PC-9 (cell line): ENCODE measurements around the gene CCDC88C.

Experiments used
- EZH2 ChIP-seq: fragments of 200-600 bp; sonication (generic); IDR thresholded peaks from 2 replicates; pipeline ENCODE4 v1.8.0; 2017; ENCODE audit warnings: antibody characterized with exemption, low read depth
- TF ChIP-seq, protein P1 (sequence below): fragments of 200-600 bp; sonication (generic); conservative IDR thresholded peaks from 2 replicates; pipeline ENCODE4 v1.6.1; 2017; ENCODE audit warnings: mixed run types, antibody characterized with exemption, mild to moderate bottlenecking, moderate library complexity

- TF ChIP-seq, protein P1, sequence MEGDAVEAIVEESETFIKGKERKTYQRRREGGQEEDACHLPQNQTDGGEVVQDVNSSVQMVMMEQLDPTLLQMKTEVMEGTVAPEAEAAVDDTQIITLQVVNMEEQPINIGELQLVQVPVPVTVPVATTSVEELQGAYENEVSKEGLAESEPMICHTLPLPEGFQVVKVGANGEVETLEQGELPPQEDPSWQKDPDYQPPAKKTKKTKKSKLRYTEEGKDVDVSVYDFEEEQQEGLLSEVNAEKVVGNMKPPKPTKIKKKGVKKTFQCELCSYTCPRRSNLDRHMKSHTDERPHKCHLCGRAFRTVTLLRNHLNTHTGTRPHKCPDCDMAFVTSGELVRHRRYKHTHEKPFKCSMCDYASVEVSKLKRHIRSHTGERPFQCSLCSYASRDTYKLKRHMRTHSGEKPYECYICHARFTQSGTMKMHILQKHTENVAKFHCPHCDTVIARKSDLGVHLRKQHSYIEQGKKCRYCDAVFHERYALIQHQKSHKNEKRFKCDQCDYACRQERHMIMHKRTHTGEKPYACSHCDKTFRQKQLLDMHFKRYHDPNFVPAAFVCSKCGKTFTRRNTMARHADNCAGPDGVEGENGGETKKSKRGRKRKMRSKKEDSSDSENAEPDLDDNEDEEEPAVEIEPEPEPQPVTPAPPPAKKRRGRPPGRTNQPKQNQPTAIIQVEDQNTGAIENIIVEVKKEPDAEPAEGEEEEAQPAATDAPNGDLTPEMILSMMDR, result no peak
- TF ChIP-seq EZH2, result no peak
These were observed 122.3 kb downstream of the CCDC88C start for GRCh38 chr14:91295276-91295845.
